Peyer's patch (tissue), 4 donors: Measurements from ENCODE around the gene PTCRA.

Experiments
- POLR2A ChIP-seq, 2 donors: fragments of 450-650 bp; IDR thresholded peaks; one replicate each; pipeline ENCODE4 v1.5.1; 2017; ENCODE audit warnings: antibody characterized with exemption in 2 of 2, mild to moderate bottlenecking in 2 of 2, moderate library complexity in 2 of 2
- TF ChIP-seq, protein P1 (sequence below), 6 experiments: fragments of 450-650 bp in 4 of 6; fragments of 200-600 bp in 2 of 6; sonication (generic) in 1 of 6; IDR thresholded peaks; one replicate each; pipeline ENCODE4 v1.5.1; 2017 to 2019; ENCODE audit warnings: antibody characterized with exemption in 6 of 6, mild to moderate bottlenecking in 3 of 6, moderate library complexity in 1 of 6

- TF ChIP-seq, protein P1, sequence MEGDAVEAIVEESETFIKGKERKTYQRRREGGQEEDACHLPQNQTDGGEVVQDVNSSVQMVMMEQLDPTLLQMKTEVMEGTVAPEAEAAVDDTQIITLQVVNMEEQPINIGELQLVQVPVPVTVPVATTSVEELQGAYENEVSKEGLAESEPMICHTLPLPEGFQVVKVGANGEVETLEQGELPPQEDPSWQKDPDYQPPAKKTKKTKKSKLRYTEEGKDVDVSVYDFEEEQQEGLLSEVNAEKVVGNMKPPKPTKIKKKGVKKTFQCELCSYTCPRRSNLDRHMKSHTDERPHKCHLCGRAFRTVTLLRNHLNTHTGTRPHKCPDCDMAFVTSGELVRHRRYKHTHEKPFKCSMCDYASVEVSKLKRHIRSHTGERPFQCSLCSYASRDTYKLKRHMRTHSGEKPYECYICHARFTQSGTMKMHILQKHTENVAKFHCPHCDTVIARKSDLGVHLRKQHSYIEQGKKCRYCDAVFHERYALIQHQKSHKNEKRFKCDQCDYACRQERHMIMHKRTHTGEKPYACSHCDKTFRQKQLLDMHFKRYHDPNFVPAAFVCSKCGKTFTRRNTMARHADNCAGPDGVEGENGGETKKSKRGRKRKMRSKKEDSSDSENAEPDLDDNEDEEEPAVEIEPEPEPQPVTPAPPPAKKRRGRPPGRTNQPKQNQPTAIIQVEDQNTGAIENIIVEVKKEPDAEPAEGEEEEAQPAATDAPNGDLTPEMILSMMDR (IDR thresholded peaks at IDR 0.05), result no peak
- TF ChIP-seq POLR2A (IDR thresholded peaks at IDR 0.05), result no peak
Measured at GRCh38 chr6:42929821-42930360, 14.0 kb downstream of the PTCRA start.
